ENCODE data around the gene L1TD1.

The L1TD1 gene

GRCh38 chr1:62210960-62211359 is 16.3 kb downstream of the L1TD1 start:
- Histone ChIP-seq H2AFZ (ENCODE audit: low read length) (no peak overlapping the region), H3K4me1 (ENCODE audit: insufficient read depth, low read length, severe bottlenecking) (no peaks in the 10 kb centered on the region), H3K27me3 (ENCODE audit: insufficient read depth, low read length) (no peaks in the 10 kb centered on the region), H3K4me3 (ENCODE audit: low read depth, low read length, poor library complexity, severe bottlenecking) (no peak overlapping the region), H3K9ac (ENCODE audit: low read length) (no peak overlapping the region), H3F3A (ENCODE audit: insufficient read depth, low read length) (no peaks in the 10 kb centered on the region), H3K9me2 (ENCODE audit: low read depth, low read length) (no peaks in the 10 kb centered on the region), H4K20me1 (ENCODE audit: insufficient read depth, low read length) (no peaks in the 10 kb centered on the region), H3K36me3 (ENCODE audit: insufficient read depth, low read length) (no peaks in the 10 kb centered on the region), H3K79me2 (ENCODE audit: insufficient read depth, low read length) (no peaks in the 10 kb centered on the region), H3K27ac (ENCODE audit: low read depth, low read length, poor library complexity, severe bottlenecking) (no peak overlapping the region), H3K4me2 (ENCODE audit: low read length) (no peak overlapping the region), H3K9me3 (ENCODE audit: low read length) (peaks cover 11% of the 10 kb centered on the region)
- TF ChIP-seq CTCF (IDR thresholded peaks at IDR 0.05; ENCODE audit: low read length) (no peak), EZH2 (IDR thresholded peaks at IDR 0.05; ENCODE audit: borderline replicate concordance, low read length) (no peak)

- H3K4me1 ChIP-seq (ENCODE audit: insufficient read depth, low read length, severe bottlenecking), result no peaks in the 10 kb centered on the region
- no peaks in the 10 kb centered on the region for H4K20me1 ChIP-seq (ENCODE audit: insufficient read depth, low read length)
- TF ChIP-seq CTCF (IDR thresholded peaks at IDR 0.05; ENCODE audit: low read length) (no peak), EZH2 (IDR thresholded peaks at IDR 0.05; ENCODE audit: borderline replicate concordance, low read length) (no peak)
- no peak overlapping the region for H3K27ac ChIP-seq (ENCODE audit: low read depth, low read length, poor library complexity, severe bottlenecking)
- peaks cover 11% of the 10 kb centered on the region for H3K9me3 ChIP-seq (ENCODE audit: low read length)
- no peak overlapping the region for H3K9ac ChIP-seq (ENCODE audit: low read length)
- H3K9me2 ChIP-seq (ENCODE audit: low read depth, low read length), result no peaks in the 10 kb centered on the region
- H3K36me3 ChIP-seq (ENCODE audit: insufficient read depth, low read length), result no peaks in the 10 kb centered on the region
- H2AFZ ChIP-seq (ENCODE audit: low read length), result no peak overlapping the region
- no peaks in the 10 kb centered on the region for H3F3A ChIP-seq (ENCODE audit: insufficient read depth, low read length)
- H3K4me3 ChIP-seq (ENCODE audit: low read depth, low read length, poor library complexity, severe bottlenecking), result no peak overlapping the region
- no peaks in the 10 kb centered on the region for H3K27me3 ChIP-seq (ENCODE audit: insufficient read depth, low read length)
- no peaks in the 10 kb centered on the region for H3K79me2 ChIP-seq (ENCODE audit: insufficient read depth, low read length)
- no peak overlapping the region for H3K4me2 ChIP-seq (ENCODE audit: low read length)
Observed at GRCh38 chr1:62212411-62212810, 17.8 kb downstream of the L1TD1 start.

- no peaks in the 10 kb centered on the region for H3K9me2 ChIP-seq (ENCODE audit: low read depth, low read length)
- no peak overlapping the region for H3K4me2 ChIP-seq (ENCODE audit: low read length)
- no peaks in the 10 kb centered on the region for H3K36me3 ChIP-seq (ENCODE audit: insufficient read depth, low read length)
- H3K4me3 ChIP-seq (ENCODE audit: low read depth, low read length, poor library complexity, severe bottlenecking), result no peak overlapping the region
- no peak overlapping the region for H3K27ac ChIP-seq (ENCODE audit: low read depth, low read length, poor library complexity, severe bottlenecking)
- no peak overlapping the region for H3K9ac ChIP-seq (ENCODE audit: low read length)
- H3K4me1 ChIP-seq (ENCODE audit: insufficient read depth, low read length, severe bottlenecking), result no peaks in the 10 kb centered on the region
- no peaks in the 10 kb centered on the region for H3K27me3 ChIP-seq (ENCODE audit: insufficient read depth, low read length)
- H3F3A ChIP-seq (ENCODE audit: insufficient read depth, low read length), result no peaks in the 10 kb centered on the region
- no peaks in the 10 kb centered on the region for H3K79me2 ChIP-seq (ENCODE audit: insufficient read depth, low read length)
- no peak overlapping the region for H2AFZ ChIP-seq (ENCODE audit: low read length)
- no peaks in the 10 kb centered on the region for H4K20me1 ChIP-seq (ENCODE audit: insufficient read depth, low read length)
- H3K9me3 ChIP-seq (ENCODE audit: low read length), result peaks cover 11% of the 10 kb centered on the region
- TF ChIP-seq EZH2 (IDR thresholded peaks at IDR 0.05; ENCODE audit: borderline replicate concordance, low read length), result no peak
- TF ChIP-seq CTCF (IDR thresholded peaks at IDR 0.05; ENCODE audit: low read length), result no peak
Observed at GRCh38 chr1:62213075-62213914, 18.6 kb downstream of the L1TD1 start.

Data from OCI-LY1 (cell line).